SK-N-SH treated with all-trans-retinoic acid at 6 μM for 48 hours (cell line): Measurements from ENCODE around the gene HPGDS.
"Not testable (repeated sequence)": the region's sequence is repeated elsewhere in the genome, so short reads cannot be mapped to it uniquely, and the experiment has no call there.

Experiments
- ATAC-seq: fragments of 200-7000 bp; cut with Tn5 transposase; 3 replicates; pipeline ENCODE4 v1.9.1; 2020; ENCODE audit warnings: mild to moderate bottlenecking, moderate library complexity
- ARNTL ChIP-seq: fragments of 450-650 bp; formaldehyde crosslinking; IDR thresholded peaks from 2 replicates; pipeline ENCODE4 v1.5.0; 2020; ENCODE audit warnings: low read depth, mild to moderate bottlenecking, moderate library complexity, borderline replicate concordance
- CSDC2 ChIP-seq: fragments of 250-450 bp; sonication (Bioruptor Pico); IDR thresholded peaks from 2 replicates; pipeline ENCODE4 v1.5.0; 2020; ENCODE audit warnings: mild to moderate bottlenecking, moderate library complexity
- CSRNP3 ChIP-seq: fragments of 250-450 bp; sonication (Bioruptor Pico); IDR thresholded peaks from 2 replicates; pipeline ENCODE4 v1.5.1; 2021; ENCODE audit warnings: mild to moderate bottlenecking, moderate library complexity
- ESRRG ChIP-seq: fragments of 250-450 bp; sonication (Bioruptor Pico); IDR thresholded peaks from 2 replicates; pipeline ENCODE4 v1.6.1; 2021; ENCODE audit warnings: mild to moderate bottlenecking
- GLIS3 ChIP-seq: fragments of 250-450 bp; sonication (Bioruptor Pico); IDR thresholded peaks from 2 replicates; pipeline ENCODE4 v1.5.0; 2020; ENCODE audit warnings: mild to moderate bottlenecking, moderate library complexity
- ISL1 ChIP-seq: fragments of 250-450 bp; sonication (Bioruptor Pico); IDR thresholded peaks from 2 replicates; pipeline ENCODE4 v2.1.2; 2022; ENCODE audit warnings: mild to moderate bottlenecking, moderate library complexity
- OSR1 ChIP-seq: fragments of 250-450 bp; sonication (Bioruptor Pico); IDR thresholded peaks from 2 replicates; pipeline ENCODE4 v1.8.0; 2022; ENCODE audit warnings: moderate library complexity, mild to moderate bottlenecking, inconsistent platforms
- PATZ1 ChIP-seq: fragments of 250-450 bp; sonication (Bioruptor Pico); IDR thresholded peaks from 2 replicates; pipeline ENCODE4 v1.8.0; 2020; ENCODE audit warnings: mild to moderate bottlenecking, moderate library complexity, borderline replicate concordance
- PPARA ChIP-seq: fragments of 250-450 bp; sonication (Bioruptor Pico); IDR thresholded peaks from 2 replicates; pipeline ENCODE4 v1.5.0; 2020; ENCODE audit warnings: mild to moderate bottlenecking, borderline replicate concordance
- RARB ChIP-seq: fragments of 250-450 bp; sonication (Bioruptor Pico); IDR thresholded peaks from 2 replicates; pipeline ENCODE4 v1.8.0; 2021; ENCODE audit warnings: mild to moderate bottlenecking, moderate library complexity
- SNAI2 ChIP-seq: fragments of 250-450 bp; sonication (Bioruptor Pico); IDR thresholded peaks from 2 replicates; pipeline ENCODE4 v1.5.0; 2020; ENCODE audit warnings: mild to moderate bottlenecking, moderate library complexity
- TCF4 ChIP-seq: fragments of 250-450 bp; sonication (Bioruptor Pico); IDR thresholded peaks from 2 replicates; pipeline ENCODE4 v1.8.0; 2021; ENCODE audit warnings: mild to moderate bottlenecking, moderate library complexity, borderline replicate concordance
- TOX ChIP-seq: fragments of 250-450 bp; sonication (Bioruptor Pico); IDR thresholded peaks from 2 replicates; pipeline ENCODE4 v1.8.0; 2021; ENCODE audit warnings: mild to moderate bottlenecking, moderate library complexity, borderline replicate concordance
- ZC3H10 ChIP-seq: fragments of 250-450 bp; sonication (Bioruptor Pico); IDR thresholded peaks from 2 replicates; pipeline ENCODE4 v1.5.1; 2021; ENCODE audit warnings: mild to moderate bottlenecking, moderate library complexity
- ZFP3 ChIP-seq: fragments of 250-450 bp; sonication (Bioruptor Pico); IDR thresholded peaks from 2 replicates; pipeline ENCODE4 v1.5.0; 2020; ENCODE audit warnings: mild to moderate bottlenecking, moderate library complexity
- ZNF565 ChIP-seq: fragments of 450-650 bp; formaldehyde crosslinking; conservative IDR thresholded peaks from 2 replicates; pipeline ENCODE4 v1.5.0; 2020; ENCODE audit warnings: low read depth, mild to moderate bottlenecking, moderate library complexity
- ZNF70 ChIP-seq: fragments of 450-650 bp; formaldehyde crosslinking; IDR thresholded peaks from 2 replicates; pipeline ENCODE4 v1.5.0; 2020; ENCODE audit warnings: mild to moderate bottlenecking, moderate library complexity
- ZNF8 ChIP-seq: fragments of 450-650 bp; formaldehyde crosslinking; IDR thresholded peaks from 2 replicates; pipeline ENCODE4 v1.5.0; 2020; ENCODE audit warnings: mild to moderate bottlenecking, moderate library complexity
- TF ChIP-seq, protein P1 (sequence below): fragments of 250-450 bp; sonication (Bioruptor Pico); IDR thresholded peaks from 2 replicates; pipeline ENCODE4 v1.5.1; 2020; ENCODE audit warnings: low read depth, mild to moderate bottlenecking, moderate library complexity
- TF ChIP-seq, protein P2 (sequence below): fragments of 250-450 bp; sonication (Bioruptor Pico); IDR thresholded peaks from 2 replicates; pipeline ENCODE4 v1.5.0; 2020; ENCODE audit warnings: mild to moderate bottlenecking, moderate library complexity

The HPGDS gene

GRCh38 chr4:94339779-94340178, 2.9 kb downstream of the HPGDS start:
- TF ChIP-seq ESRRG (no peak), ISL1 (CRISPR knock-in tag) (no peak), ARNTL (CRISPR knock-in tag) (no peak), TCF4 (CRISPR knock-in tag) (no peak), TOX (CRISPR knock-in tag) (no peak), PATZ1 (no peak), ZNF565 (no peak), GLIS3 (CRISPR knock-in tag) (no peak), PPARA (no peak), ZNF8 (CRISPR knock-in tag) (no peak), CSRNP3 (no peak)
- TF ChIP-seq, protein P1, sequence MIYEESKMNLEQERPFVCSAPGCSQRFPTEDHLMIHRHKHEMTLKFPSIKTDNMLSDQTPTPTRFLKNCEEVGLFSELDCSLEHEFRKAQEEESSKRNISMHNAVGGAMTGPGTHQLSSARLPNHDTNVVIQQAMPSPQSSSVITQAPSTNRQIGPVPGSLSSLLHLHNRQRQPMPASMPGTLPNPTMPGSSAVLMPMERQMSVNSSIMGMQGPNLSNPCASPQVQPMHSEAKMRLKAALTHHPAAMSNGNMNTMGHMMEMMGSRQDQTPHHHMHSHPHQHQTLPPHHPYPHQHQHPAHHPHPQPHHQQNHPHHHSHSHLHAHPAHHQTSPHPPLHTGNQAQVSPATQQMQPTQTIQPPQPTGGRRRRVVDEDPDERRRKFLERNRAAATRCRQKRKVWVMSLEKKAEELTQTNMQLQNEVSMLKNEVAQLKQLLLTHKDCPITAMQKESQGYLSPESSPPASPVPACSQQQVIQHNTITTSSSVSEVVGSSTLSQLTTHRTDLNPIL (CRISPR knock-in tag) = no peak
- TF ChIP-seq, protein P2, sequence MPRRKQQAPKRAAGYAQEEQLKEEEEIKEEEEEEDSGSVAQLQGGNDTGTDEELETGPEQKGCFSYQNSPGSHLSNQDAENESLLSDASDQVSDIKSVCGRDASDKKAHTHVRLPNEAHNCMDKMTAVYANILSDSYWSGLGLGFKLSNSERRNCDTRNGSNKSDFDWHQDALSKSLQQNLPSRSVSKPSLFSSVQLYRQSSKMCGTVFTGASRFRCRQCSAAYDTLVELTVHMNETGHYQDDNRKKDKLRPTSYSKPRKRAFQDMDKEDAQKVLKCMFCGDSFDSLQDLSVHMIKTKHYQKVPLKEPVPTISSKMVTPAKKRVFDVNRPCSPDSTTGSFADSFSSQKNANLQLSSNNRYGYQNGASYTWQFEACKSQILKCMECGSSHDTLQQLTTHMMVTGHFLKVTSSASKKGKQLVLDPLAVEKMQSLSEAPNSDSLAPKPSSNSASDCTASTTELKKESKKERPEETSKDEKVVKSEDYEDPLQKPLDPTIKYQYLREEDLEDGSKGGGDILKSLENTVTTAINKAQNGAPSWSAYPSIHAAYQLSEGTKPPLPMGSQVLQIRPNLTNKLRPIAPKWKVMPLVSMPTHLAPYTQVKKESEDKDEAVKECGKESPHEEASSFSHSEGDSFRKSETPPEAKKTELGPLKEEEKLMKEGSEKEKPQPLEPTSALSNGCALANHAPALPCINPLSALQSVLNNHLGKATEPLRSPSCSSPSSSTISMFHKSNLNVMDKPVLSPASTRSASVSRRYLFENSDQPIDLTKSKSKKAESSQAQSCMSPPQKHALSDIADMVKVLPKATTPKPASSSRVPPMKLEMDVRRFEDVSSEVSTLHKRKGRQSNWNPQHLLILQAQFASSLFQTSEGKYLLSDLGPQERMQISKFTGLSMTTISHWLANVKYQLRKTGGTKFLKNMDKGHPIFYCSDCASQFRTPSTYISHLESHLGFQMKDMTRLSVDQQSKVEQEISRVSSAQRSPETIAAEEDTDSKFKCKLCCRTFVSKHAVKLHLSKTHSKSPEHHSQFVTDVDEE (CRISPR knock-in tag) = no peak
- ATAC-seq = no peak

GRCh38 chr4:94338681-94339351, 3.8 kb downstream of the HPGDS start:
- ATAC-seq = no peak
- TF ChIP-seq ZNF70 (CRISPR knock-in tag) (no peak), PPARA (no peak), GLIS3 (CRISPR knock-in tag) (no peak), OSR1 (CRISPR knock-in tag) (no peak), ZNF8 (CRISPR knock-in tag) (no peak), SNAI2 (no peak)
- TF ChIP-seq, protein P2 (CRISPR knock-in tag) = no peak

DNA sequence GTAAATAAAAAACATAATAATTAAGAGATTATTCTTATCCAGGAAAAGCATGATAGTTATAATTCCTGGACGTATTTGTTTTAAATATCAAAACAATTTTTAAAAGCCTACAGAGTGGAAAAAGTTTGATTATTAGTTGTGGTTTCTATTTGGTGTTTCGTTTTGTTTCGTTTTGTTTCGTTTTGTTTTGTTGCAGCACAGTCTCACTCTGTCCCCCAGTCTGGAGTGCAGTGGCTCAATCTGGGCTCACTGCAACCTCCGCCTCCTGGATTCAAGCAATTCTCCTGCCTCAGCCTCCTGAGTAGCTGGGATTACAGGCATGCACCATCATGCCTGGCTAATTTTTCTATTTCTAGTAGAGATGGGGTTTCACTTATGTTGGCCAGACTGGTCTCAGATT, 5.8 kb downstream of the HPGDS start:
- not testable (repeated sequence) for ATAC-seq

GRCh38 chr4:94336303-94336702, 6.3 kb downstream of the HPGDS start:
- no peak for ATAC-seq
- no peak for TF ChIP-seq ZC3H10 (CRISPR knock-in tag)
- TF ChIP-seq CSDC2 = no peak
- TF ChIP-seq TCF4 (CRISPR knock-in tag) = no peak
- no peak for TF ChIP-seq ZNF565
- TF ChIP-seq RARB = no peak
- TF ChIP-seq, protein P2 (CRISPR knock-in tag) = no peak
- no peak for TF ChIP-seq ISL1 (CRISPR knock-in tag)
- TF ChIP-seq SNAI2 = no peak
- TF ChIP-seq ZNF70 (CRISPR knock-in tag) = no peak
- TF ChIP-seq ZNF8 (CRISPR knock-in tag) = no peak
- no peak for TF ChIP-seq ZFP3 (CRISPR knock-in tag)
- no peak for TF ChIP-seq PATZ1
- no peak for TF ChIP-seq ARNTL (CRISPR knock-in tag)
- no peak for TF ChIP-seq ESRRG
- no peak for TF ChIP-seq TOX (CRISPR knock-in tag)
